GM19023 (cell line): ENCODE measurements around the gene AKT1.

Experiments used
- ATAC-seq: cut with Tn5 transposase; IDR thresholded peaks from one replicate; pipeline ENCODE4 v1.9.1; 2021; ENCODE audit warnings: mild to moderate bottlenecking, moderate library complexity; ENCODE audit not compliant: unreplicated experiment

Gene AKT1

GRCh38 chr14:104786726-104787675 is 8.5 kb downstream of the AKT1 start:
- no peak for ATAC-seq

- ATAC-seq = no peak
Measured at GRCh38 chr14:104786091-104786586, 9.4 kb downstream of the AKT1 start.

GRCh38 chr14:104785708-104786080 is 9.9 kb downstream of the AKT1 start:
- no peak for ATAC-seq

GRCh38 chr14:104784846-104785707 is 10.5 kb downstream of the AKT1 start:
- no peak for ATAC-seq

GRCh38 chr14:104784218-104784568 is 11.4 kb downstream of the AKT1 start:
- ATAC-seq = no peak

- ATAC-seq = no peak
Measured at GRCh38 chr14:104783484-104784217, 11.9 kb downstream of the AKT1 start.

GRCh38 chr14:104782808-104783139 is 12.8 kb downstream of the AKT1 start:
- ATAC-seq = no peak

GRCh38 chr14:104782086-104782807 is 13.3 kb downstream of the AKT1 start:
- no peak for ATAC-seq

- no peak for ATAC-seq
Measured at GRCh38 chr14:104781271-104782077, 14.1 kb downstream of the AKT1 start.

GRCh38 chr14:104780513-104781030 is 15.0 kb downstream of the AKT1 start:
- ATAC-seq = no peak

GRCh38 chr14:104779776-104780512 is 15.6 kb downstream of the AKT1 start:
- ATAC-seq = no peak

- ATAC-seq = no peak
Measured at GRCh38 chr14:104778694-104779331, 16.7 kb downstream of the AKT1 start.

- no peak for ATAC-seq
Measured at GRCh38 chr14:104777808-104778249, 17.7 kb downstream of the AKT1 start.

- no peak for ATAC-seq
Measured at GRCh38 chr14:104776961-104777807, 18.4 kb downstream of the AKT1 start.

- ATAC-seq = no peak
Measured at GRCh38 chr14:104776481-104776880, 19.1 kb downstream of the AKT1 start.

- ATAC-seq = no peak
Measured at GRCh38 chr14:104775073-104775489, 20.5 kb downstream of the AKT1 start.

- no peak for ATAC-seq
Measured at GRCh38 chr14:104774453-104775072, 21.0 kb downstream of the AKT1 start.
